GM21529 (cell line): ENCODE measurements around the gene RPL12.

Experiments
- ATAC-seq: cut with Tn5 transposase; IDR thresholded peaks from one replicate; pipeline ENCODE4 v1.9.1; 2021; ENCODE audit not compliant: unreplicated experiment

RPL12 gene

GRCh38 chr9:127405344-127406125, 45.7 kb downstream of the RPL12 start:
- no peak for ATAC-seq

- no peak for ATAC-seq
These were observed 46.6 kb downstream of the RPL12 start for GRCh38 chr9:127404631-127405030.

- no peak for ATAC-seq
These were observed 47.6 kb downstream of the RPL12 start for GRCh38 chr9:127403507-127404192.

- ATAC-seq, result no peak
These were observed 48.7 kb downstream of the RPL12 start for GRCh38 chr9:127402401-127403090.

GRCh38 chr9:127399736-127400269, 51.4 kb downstream of the RPL12 start:
- no peak for ATAC-seq

GRCh38 chr9:127398715-127399400, 52.3 kb downstream of the RPL12 start:
- no peak for ATAC-seq

GRCh38 chr9:127398275-127398647, 52.9 kb downstream of the RPL12 start:
- no peak for ATAC-seq
